GM19099 (cell line): ENCODE data around the gene THAP8.

Source experiments
- POLR2A ChIP-seq: IDR thresholded peaks from 3 replicates; pipeline ENCODE4 v1.6.1; 2011; ENCODE audit warnings: low read depth; ENCODE audit not compliant: insufficient read length; ENCODE audit errors: extremely low read depth

The THAP8 gene

DNA sequence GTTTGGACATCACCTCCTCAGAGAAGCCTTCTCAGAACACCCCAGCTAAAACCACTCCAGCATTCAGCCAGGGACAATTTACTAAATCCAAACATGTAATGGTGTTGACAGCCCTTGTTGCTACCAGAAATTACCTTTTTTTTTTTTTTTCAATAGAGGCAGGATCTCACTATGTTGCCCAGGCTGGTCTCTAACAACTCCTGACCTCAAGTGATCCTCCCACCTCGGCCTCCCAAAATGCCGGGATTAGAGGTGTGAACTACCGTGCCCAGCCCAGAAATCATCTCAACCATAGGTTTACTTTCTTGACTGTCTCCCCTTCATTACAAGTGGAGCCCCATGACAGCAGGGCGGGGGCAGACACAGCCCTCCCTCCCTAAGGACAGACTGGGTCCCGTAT, 30.7 kb downstream of the THAP8 start:
- TF ChIP-seq POLR2A: no peak

DNA sequence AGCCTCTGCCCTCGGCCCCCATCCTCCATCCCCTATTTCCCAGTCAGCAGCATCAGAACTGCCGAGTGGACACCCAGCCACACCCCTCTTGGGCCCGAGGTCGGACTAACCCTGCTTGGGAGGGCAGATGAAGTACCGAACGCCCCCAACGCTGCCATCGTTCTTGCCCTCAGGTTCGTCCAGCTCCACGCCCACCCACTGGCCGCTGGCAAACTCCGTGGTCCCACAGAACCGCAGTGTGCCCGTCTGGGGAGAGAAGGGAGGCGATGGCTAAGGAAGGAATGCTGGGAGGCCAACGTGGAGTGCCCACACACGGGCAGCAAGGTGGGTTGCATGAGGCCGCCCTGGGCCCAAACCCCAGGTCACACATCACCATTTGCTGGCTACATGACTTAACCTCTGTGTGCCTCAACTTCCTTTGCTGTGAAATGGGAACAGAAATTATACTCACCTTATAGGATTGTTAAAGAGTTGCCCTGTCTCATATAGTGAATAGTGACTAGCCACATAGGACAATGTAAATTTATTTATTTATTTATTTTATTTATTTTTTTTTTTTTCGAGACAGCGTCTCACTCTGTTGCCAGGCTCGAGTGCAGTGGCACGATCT, 34.9 kb downstream of the THAP8 start:
- TF ChIP-seq POLR2A: no peak

DNA sequence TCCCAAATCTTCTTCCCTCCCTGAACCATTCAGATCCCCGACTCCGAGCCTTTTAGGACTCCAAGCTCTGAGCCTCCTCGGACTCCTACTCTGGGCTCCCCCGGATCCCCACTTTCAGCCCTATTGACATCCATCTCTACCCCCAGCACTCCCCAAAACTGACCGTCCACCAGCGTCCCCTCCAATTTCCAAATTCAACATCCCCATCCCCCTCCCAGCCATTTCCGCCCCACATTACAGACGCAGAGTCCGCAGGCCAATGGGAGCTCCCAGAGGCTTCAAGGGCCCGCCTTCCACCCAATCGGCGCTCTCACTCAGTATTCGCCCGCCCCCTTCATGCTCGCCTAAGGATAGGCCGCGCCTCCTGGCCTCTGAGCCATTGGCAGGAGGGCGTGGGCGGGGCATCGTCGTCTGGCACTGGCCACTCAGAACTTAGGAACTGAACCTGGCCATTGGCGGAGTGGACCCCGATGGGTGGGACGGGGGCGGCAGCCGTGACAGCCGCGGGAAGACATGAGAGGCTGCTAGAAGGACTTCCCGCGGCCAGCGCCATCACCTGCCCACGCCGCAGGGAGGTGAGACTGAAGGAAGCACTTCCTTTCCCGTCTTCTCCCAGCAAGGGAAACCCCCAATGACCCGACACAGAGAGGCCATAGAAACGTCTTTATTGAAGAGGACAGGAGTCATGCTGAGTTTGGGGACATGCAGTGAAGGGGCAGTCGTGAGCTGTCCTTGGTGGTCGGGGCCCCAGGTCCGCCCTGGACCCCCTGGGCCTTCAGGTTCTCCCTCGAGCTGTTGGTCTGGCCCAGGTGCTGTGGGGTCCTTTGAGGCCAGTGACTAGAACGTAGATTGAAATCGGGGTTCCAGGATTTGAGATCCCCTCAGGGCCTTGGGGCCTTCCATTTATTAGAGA, 39.8 kb downstream of the THAP8 start, which contains the start of gene ALKBH6:
Gene ALKBH6, minus strand, starts transcription at position 202 of the 913 bp plus-strand sequence. CDS start 816 bp downstream, outside the sequence.
- TF ChIP-seq POLR2A: peak; percentile 61

GRCh38 chr19:36013280-36014011, 40.6 kb downstream of the THAP8 start:
- TF ChIP-seq POLR2A: no peak

GRCh38 chr19:36010402-36010801, 43.7 kb downstream of the THAP8 start:
- no peak for TF ChIP-seq POLR2A

DNA sequence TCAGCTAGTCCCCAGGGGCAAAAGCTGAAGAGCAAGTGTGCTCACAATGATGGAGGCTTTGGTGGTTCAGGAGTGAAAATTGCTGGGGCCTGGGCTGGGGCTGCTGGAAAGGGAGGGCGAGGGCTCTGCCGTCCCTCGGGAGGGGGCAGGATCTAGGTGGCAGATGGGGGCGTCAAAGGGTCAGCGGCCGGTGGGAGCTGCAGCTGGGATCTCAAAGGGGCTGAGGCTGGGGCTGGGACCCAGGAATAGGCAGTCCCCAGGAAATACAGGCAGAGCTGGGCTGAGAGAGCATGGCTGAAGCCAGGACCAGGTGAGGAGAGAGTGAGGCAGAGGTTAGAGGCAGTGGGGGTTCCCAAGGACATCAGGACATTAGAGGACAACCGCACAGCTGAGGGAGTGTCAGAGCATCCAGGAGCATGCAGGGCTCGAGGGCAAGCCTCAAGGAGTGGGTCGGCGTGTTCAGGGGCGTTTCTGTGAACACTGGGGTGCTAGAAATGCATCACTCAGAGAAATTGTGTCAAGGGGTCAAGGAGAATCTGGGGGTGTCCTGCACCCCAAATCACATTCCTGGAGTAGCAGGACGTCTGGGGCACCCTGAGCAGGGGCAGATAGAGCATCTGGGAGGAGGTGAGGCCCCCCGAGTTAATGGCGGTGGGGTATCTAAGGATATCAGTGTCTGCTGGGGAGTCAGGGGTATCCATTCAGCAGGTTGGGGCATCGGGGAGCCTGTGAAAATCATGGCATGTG, 44.3 kb downstream of the THAP8 start:
- no peak for TF ChIP-seq POLR2A

- no peak for TF ChIP-seq POLR2A
Observed at GRCh38 chr19:36009220-36009619, 44.9 kb downstream of the THAP8 start.

GRCh38 chr19:36008336-36008978, 45.6 kb downstream of the THAP8 start, which contains the start of gene SYNE4:
TSS of gene SYNE4 (minus strand) at chr19:36008813. CDS start at chr19:36008681, 132 bp downstream.
- no peak for TF ChIP-seq POLR2A

DNA sequence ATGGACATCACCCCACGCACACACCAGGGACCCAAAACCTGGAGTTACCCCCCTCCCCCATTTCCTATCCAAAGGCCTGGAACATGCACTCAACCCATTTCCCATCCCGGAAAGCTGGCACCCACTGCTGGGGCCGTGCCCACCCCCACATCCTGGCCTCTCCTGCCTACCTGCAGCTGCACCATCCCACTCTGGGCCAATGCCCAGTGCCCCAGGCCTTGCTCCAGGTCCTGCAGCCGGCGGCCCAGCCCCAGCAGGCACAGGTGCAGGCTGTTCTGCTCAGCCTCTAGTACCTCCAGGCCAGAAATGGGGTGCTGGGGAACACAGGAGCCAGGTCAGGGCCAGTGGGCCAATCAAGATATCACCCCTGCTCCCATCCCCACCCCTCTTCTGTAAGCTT, 47.1 kb downstream of the THAP8 start:
- no peak for TF ChIP-seq POLR2A

GRCh38 chr19:36003284-36003683, 50.8 kb downstream of the THAP8 start:
- no peak for TF ChIP-seq POLR2A

DNA sequence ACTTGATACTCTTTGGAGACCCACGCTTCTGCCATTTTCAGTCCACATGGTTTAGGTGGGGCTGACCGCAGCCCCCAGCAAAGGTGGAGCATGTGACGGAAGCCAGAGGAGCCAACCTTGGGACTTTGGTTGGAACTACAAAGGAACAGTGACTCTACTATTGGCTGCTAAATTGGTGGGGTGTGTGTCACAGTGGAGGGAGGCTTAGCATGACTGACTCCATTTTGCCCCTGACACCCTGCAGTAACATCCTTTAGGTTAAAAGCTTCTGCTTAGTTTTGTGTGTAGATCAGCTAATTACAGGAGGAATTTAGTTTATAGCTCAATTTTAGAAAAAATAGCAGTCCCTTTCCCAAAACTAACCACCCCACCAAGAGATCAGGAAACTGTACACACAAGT, 52.5 kb downstream of the THAP8 start:
- no peak for TF ChIP-seq POLR2A

DNA sequence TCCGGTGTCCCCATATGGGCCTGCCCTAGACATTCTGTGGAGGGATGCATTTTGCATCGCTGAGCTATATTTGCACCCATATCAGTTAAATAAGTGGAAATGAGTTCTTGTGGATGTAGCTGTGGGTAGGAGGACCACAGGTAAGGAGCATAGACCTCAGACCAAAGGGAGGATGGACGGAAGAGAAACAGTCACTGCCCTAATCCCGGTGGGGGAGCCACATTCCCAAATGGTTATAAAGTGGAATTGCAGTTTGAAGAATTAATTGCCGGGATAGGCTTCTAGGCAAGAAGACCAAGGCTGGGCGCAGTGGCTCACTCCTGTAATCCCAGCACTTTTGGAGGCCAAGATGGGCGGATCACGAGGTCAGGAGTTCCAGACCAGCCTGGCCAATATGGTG, 57.3 kb downstream of the THAP8 start:
- TF ChIP-seq POLR2A: no peak

- peak; percentile 79 for TF ChIP-seq POLR2A
Observed at GRCh38 chr19:35995048-35995993, 58.8 kb downstream of the THAP8 start, which contains the start of gene SDHAF1. TSS of gene SDHAF1 (plus strand) at chr19:35995188. CDS start at chr19:35995275, 87 bp downstream.

GRCh38 chr19:35993923-35994598, 60.0 kb downstream of the THAP8 start:
- no peak for TF ChIP-seq POLR2A
